K562 (cell line): ENCODE data around the gene RHEX. TPM values are rescaled to one million over a fixed set of nuclear protein-coding genes. Genes with fewer than 3 reads are reported as not detected.
A peak's percentile ranks its signal among the peaks of the same experiment; 100 is the strongest.

Source experiments
- BCOR ChIP-seq: fragments of 450-650 bp; IDR thresholded peaks from 2 replicates; pipeline ENCODE4 v1.6.1; 2016
- CREB1 ChIP-seq, 2 experiments: sonication (generic) in 1 of 2; formaldehyde crosslinking in 1 of 2; IDR thresholded peaks; 2 replicates each; pipeline versions ENCODE4 v1.6.1 to v1.8.0; 2012 to 2022; ENCODE audit warnings: inconsistent platforms in 1 of 2, mild to moderate bottlenecking in 1 of 2, missing genetic modification reagents in 1 of 2, moderate library complexity in 1 of 2
- MNT ChIP-seq, 2 experiments: fragments of 450-650 bp; conservative IDR thresholded peaks; 2 replicates each; pipeline ENCODE4 v1.6.1; 2017; ENCODE audit warnings: mild to moderate bottlenecking in 2 of 2, moderate library complexity in 2 of 2
- MTF1 ChIP-seq: fragments of 250-450 bp; sonication (Bioruptor Pico); IDR thresholded peaks from 2 replicates; pipeline ENCODE4 v1.9.0; 2021; ENCODE audit warnings: moderate library complexity, mild to moderate bottlenecking, inconsistent platforms, borderline replicate concordance
- MYC ChIP-seq, 2 experiments: fragments of 250-450 bp in 1 of 2; sonication (Bioruptor Pico) in 1 of 2; IDR thresholded peaks; 2 replicates each; pipeline versions ENCODE4 v1.5.1 to v1.6.1; 2012 to 2021; ENCODE audit warnings: low read depth in 2 of 2, borderline replicate concordance in 1 of 2, improper control_type of control experiment in 1 of 2, low read length in 1 of 2, mild to moderate bottlenecking in 1 of 2, moderate library complexity in 1 of 2
- NR1H2 ChIP-seq: sonication (generic); formaldehyde crosslinking; IDR thresholded peaks from 2 replicates; pipeline ENCODE4 v1.4.0; 2020; ENCODE audit warnings: mild to moderate bottlenecking, missing genetic modification reagents
- PHF21A ChIP-seq: fragments of 450-650 bp; IDR thresholded peaks from 2 replicates; pipeline ENCODE4 v1.6.1; 2017; ENCODE audit warnings: low read depth, borderline replicate concordance
- RBM22 ChIP-seq: fragments of 200-400 bp; formaldehyde crosslinking; IDR thresholded peaks from 2 replicates; pipeline ENCODE4 v1.6.1; 2018; ENCODE audit warnings: low read length, low read depth; ENCODE audit not compliant: poor library complexity, severe bottlenecking
- SMAD3 ChIP-seq: fragments of 450-650 bp; formaldehyde crosslinking; conservative IDR thresholded peaks from 2 replicates; pipeline ENCODE4 v1.4.0; 2020; ENCODE audit warnings: mild to moderate bottlenecking
- TAL1 ChIP-seq: fragments of 450-650 bp; IDR thresholded peaks from 2 replicates; pipeline ENCODE4 v1.6.1; 2016; ENCODE audit warnings: mild to moderate bottlenecking
- TCF3 ChIP-seq: sonication (generic); formaldehyde crosslinking; IDR thresholded peaks from 2 replicates; pipeline ENCODE4 v1.4.0; 2020; ENCODE audit warnings: mild to moderate bottlenecking, missing genetic modification reagents
- TEAD4 ChIP-seq, 2 experiments: sonication (generic) in 1 of 2; formaldehyde crosslinking in 1 of 2; IDR thresholded peaks; 2 replicates each; pipeline versions ENCODE4 v1.6.1 to v1.8.0; 2012 to 2022; ENCODE audit warnings: borderline replicate concordance in 1 of 2, inconsistent platforms in 1 of 2, low read length in 1 of 2, mild to moderate bottlenecking in 1 of 2, missing genetic modification reagents in 1 of 2
- USF1 ChIP-seq: sonication (generic); formaldehyde crosslinking; IDR thresholded peaks from 2 replicates; pipeline ENCODE4 v1.9.0; 2022; ENCODE audit warnings: mild to moderate bottlenecking, missing genetic modification reagents
- WHSC1 ChIP-seq: IDR thresholded peaks from one replicate; pipeline ENCODE4 v1.6.1; 2012; ENCODE audit warnings: low read length, control low read depth, inconsistent platforms
- ZBTB17 ChIP-seq: fragments of 450-650 bp; formaldehyde crosslinking; IDR thresholded peaks from 2 replicates; pipeline ENCODE4 v1.4.0; 2020; ENCODE audit warnings: mild to moderate bottlenecking
- ZNF174 ChIP-seq: fragments of 250-450 bp; sonication (Bioruptor Pico); IDR thresholded peaks from 2 replicates; pipeline ENCODE4 v1.4.0; 2020; ENCODE audit warnings: mild to moderate bottlenecking
- ZNF239 ChIP-seq: fragments of 250-450 bp; sonication (Bioruptor Pico); IDR thresholded peaks from 2 replicates; pipeline ENCODE4 v1.4.0; 2020; ENCODE audit warnings: mild to moderate bottlenecking
- ZNF408 ChIP-seq: fragments of 250-450 bp; sonication (Bioruptor Pico); IDR thresholded peaks from 2 replicates; pipeline ENCODE4 v1.4.0; 2020; ENCODE audit warnings: low read depth, mild to moderate bottlenecking, moderate library complexity
- ZNF583 ChIP-seq: fragments of 250-450 bp; sonication (Bioruptor Pico); IDR thresholded peaks from 2 replicates; pipeline ENCODE4 v1.4.0; 2020
- ZNF695 ChIP-seq: fragments of 450-650 bp; formaldehyde crosslinking; IDR thresholded peaks from 2 replicates; pipeline ENCODE4 v1.4.0; 2020; ENCODE audit warnings: mild to moderate bottlenecking, moderate library complexity
- polyA plus RNA-seq, 8 experiments: library from polyadenylated mRNA; depleted of rRNA in 4 of 8; stranded (reverse) in 5 of 8; unstranded in 3 of 8; fragments of >200 nt; fragmentation: Nextera tagmentation in 2 of 8; fragmentation: Illumina TruSeq in 1 of 8; extraction: Ambion mirVana in 2 of 8; extraction: Trizol in 1 of 8; gene quantifications; 2 replicates each; pipeline versions ENCODE4 v1.2.1 to v1.2.3, GENCODE V29; 2011 to 2014; ENCODE audit warnings: inconsistent platforms in 1 of 8, missing spikeins in 1 of 8
- total RNA-seq, 7 experiments: library from RNA; depleted of rRNA in 6 of 7; stranded (reverse); fragments of >200 nt in 6 of 7; fragmentation: Illumina TruSeq in 2 of 7; extraction: Trizol in 2 of 7; gene quantifications; 2 replicates each; pipeline versions ENCODE4 v1.2.1 to v1.2.3, GENCODE V29; 2011 to 2021; ENCODE audit warnings: low replicate concordance in 1 of 7
- TF ChIP-seq, protein P1 (sequence below): fragments of 450-650 bp; formaldehyde crosslinking; IDR thresholded peaks from 2 replicates; pipeline ENCODE4 v1.4.0; 2020; ENCODE audit warnings: mild to moderate bottlenecking, moderate library complexity
- TF ChIP-seq, protein P2 (sequence below): fragments of 450-650 bp; IDR thresholded peaks from one replicate; pipeline ENCODE4 v1.6.1; 2018; ENCODE audit warnings: mild to moderate bottlenecking, moderate library complexity; ENCODE audit not compliant: partially characterized antibody
- TF ChIP-seq, protein P3 (sequence below): fragments of 450-650 bp; formaldehyde crosslinking; IDR thresholded peaks from 2 replicates; pipeline ENCODE4 v1.4.0; 2022; ENCODE audit warnings: mild to moderate bottlenecking, moderate library complexity

Gene RHEX
- total and polyA plus RNA-seq, 9 of the 15 experiments (the other 6 are each of a cell fraction or from before 2014, with no cell fraction given), result not detected

DNA sequence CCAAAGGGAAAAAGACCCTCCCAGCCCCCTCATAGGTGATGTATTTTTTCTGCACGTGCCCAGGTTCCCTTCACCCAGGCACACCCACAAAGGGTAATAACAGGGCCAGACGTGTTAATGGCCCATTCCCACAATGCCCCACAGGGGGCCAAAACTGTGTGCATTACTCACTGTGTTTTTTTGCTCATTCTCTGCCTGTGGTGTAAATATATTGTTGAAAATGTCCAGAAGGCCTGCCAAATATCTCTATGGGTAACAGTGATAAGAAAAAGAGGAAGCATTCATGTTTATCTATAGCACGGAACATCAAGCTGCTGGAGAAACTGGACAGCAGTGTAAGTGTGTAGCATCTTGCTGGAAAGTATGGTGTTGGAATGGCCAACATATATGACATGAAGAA is 21.9 kb downstream of the RHEX start (continued):
- no peak for TF ChIP-seq MTF1
- TF ChIP-seq, protein P1, sequence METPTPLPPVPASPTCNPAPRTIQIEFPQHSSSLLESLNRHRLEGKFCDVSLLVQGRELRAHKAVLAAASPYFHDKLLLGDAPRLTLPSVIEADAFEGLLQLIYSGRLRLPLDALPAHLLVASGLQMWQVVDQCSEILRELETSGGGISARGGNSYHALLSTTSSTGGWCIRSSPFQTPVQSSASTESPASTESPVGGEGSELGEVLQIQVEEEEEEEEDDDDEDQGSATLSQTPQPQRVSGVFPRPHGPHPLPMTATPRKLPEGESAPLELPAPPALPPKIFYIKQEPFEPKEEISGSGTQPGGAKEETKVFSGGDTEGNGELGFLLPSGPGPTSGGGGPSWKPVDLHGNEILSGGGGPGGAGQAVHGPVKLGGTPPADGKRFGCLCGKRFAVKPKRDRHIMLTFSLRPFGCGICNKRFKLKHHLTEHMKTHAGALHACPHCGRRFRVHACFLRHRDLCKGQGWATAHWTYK (CRISPR knock-in tag), result no peak; the same call in 1 of the 2 replicates
- no peak for TF ChIP-seq USF1
- no peak; the same call in 1 of the 2 replicates for TF ChIP-seq ZNF239 (CRISPR knock-in tag)
- TF ChIP-seq PHF21A, result no peak
- no peak for TF ChIP-seq WHSC1
- peak; percentile 54; the same call in 1 of the 2 replicates for TF ChIP-seq MYC (IDR thresholded peaks at IDR 0.05; ENCODE audit: low read depth, low read length)
- TF ChIP-seq MYC (CRISPR knock-in tag; IDR thresholded peaks at IDR 0.05; ENCODE audit: borderline replicate concordance, low read depth), result no peak
- TF ChIP-seq SMAD3, result peak; percentile 50; the same call in 1 of the 2 replicates
- peak; percentile 98 for TF ChIP-seq TEAD4 (IDR thresholded peaks at IDR 0.05; ENCODE audit: low read length)
- TF ChIP-seq TEAD4 (CRISPR knock-in tag; IDR thresholded peaks at IDR 0.05; ENCODE audit: borderline replicate concordance), result no peak
- TF ChIP-seq BCOR, result peak; percentile 67
- TF ChIP-seq ZNF408, result no peak
- peak in 1 of 2 experiments; percentile 37; a peak in 2 of 4 replicates for TF ChIP-seq MNT (conservative IDR thresholded peaks at IDR 0.05)
- no peak for TF ChIP-seq RBM22
- TF ChIP-seq, protein P2, sequence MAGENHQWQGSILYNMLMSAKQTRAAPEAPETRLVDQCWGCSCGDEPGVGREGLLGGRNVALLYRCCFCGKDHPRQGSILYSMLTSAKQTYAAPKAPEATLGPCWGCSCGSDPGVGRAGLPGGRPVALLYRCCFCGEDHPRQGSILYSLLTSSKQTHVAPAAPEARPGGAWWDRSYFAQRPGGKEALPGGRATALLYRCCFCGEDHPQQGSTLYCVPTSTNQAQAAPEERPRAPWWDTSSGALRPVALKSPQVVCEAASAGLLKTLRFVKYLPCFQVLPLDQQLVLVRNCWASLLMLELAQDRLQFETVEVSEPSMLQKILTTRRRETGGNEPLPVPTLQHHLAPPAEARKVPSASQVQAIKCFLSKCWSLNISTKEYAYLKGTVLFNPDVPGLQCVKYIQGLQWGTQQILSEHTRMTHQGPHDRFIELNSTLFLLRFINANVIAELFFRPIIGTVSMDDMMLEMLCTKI, result no peak
- TF ChIP-seq TAL1, result peak; percentile 90
- TF ChIP-seq ZNF583 (CRISPR knock-in tag), result 0 out of 2 replicates have a peak, but pooled peaks have one; percentile 17
- TF ChIP-seq, protein P3, sequence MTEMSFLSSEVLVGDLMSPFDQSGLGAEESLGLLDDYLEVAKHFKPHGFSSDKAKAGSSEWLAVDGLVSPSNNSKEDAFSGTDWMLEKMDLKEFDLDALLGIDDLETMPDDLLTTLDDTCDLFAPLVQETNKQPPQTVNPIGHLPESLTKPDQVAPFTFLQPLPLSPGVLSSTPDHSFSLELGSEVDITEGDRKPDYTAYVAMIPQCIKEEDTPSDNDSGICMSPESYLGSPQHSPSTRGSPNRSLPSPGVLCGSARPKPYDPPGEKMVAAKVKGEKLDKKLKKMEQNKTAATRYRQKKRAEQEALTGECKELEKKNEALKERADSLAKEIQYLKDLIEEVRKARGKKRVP (CRISPR knock-in tag), result no peak
- TF ChIP-seq ZNF695 (CRISPR knock-in tag), result no peak
- no peak for TF ChIP-seq NR1H2 (CRISPR knock-in tag)
- no peak for TF ChIP-seq ZNF174
- 0 out of 2 replicates have a peak, but pooled peaks have one; percentile 15 for TF ChIP-seq ZBTB17 (CRISPR knock-in tag)
- 0 out of 2 replicates have a peak, but pooled peaks have one; percentile 17 for TF ChIP-seq CREB1 (IDR thresholded peaks at IDR 0.05)
- peak; percentile 32; the same call in 1 of the 2 replicates for TF ChIP-seq CREB1 (CRISPR knock-in tag; IDR thresholded peaks at IDR 0.05)
- peak; percentile 91 for TF ChIP-seq TCF3 (CRISPR knock-in tag)
